Brain pericyte (primary cell): ENCODE measurements around the gene XXYLT1.
"Not testable (repeated sequence)": the region's sequence is repeated elsewhere in the genome, so short reads cannot be mapped to it uniquely, and the experiment has no call there.

Experiments used
- DNase-seq: peaks from one replicate; pipeline ENCODE4 v3.0.0-alpha.2; 2012; ENCODE audit warnings: low read depth, low spot score

XXYLT1 gene

DNA sequence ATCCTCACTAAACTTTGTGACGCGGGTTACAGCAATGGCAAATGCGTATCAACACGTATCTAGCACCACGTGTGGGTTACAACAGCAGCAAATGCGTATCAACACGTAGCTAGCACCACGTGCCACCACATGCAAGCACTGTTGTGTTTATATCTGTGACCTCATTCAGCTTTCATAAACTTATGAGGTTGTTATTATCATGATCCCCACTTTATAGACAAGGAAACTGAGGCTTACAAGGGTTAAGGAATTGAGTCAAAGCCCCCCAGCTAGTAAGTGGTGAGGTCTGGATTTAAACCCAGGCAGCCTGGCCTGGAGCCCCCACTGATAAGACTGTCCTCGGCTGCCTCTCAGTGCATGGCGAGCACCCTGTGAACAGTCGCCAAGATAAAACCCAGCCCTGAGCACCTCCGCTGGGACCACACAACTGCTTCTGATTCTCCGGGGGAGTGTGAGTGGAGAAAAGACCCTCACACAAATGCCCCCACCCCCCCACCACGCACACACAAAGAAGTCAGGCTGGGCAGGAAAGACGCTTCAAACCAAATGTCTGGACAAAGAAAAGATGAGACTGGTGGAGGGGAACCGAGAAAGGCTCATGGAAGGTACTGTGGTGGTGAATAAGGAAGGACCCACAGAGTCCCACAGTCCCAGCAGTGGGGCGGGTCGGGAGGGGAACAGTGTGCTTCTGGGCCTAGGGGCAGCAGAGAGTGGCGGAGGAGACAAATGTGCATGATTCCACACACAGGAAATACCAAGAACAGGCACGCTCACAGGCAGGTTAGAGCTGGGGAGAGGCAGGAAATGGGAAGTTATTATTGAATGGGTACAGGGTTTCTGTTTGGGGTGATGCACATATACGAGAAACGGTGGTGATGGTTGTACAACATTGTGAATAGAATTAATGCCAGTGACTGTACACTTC is 173.4 kb downstream of the XXYLT1 start:
- no peak for DNase-seq

DNA sequence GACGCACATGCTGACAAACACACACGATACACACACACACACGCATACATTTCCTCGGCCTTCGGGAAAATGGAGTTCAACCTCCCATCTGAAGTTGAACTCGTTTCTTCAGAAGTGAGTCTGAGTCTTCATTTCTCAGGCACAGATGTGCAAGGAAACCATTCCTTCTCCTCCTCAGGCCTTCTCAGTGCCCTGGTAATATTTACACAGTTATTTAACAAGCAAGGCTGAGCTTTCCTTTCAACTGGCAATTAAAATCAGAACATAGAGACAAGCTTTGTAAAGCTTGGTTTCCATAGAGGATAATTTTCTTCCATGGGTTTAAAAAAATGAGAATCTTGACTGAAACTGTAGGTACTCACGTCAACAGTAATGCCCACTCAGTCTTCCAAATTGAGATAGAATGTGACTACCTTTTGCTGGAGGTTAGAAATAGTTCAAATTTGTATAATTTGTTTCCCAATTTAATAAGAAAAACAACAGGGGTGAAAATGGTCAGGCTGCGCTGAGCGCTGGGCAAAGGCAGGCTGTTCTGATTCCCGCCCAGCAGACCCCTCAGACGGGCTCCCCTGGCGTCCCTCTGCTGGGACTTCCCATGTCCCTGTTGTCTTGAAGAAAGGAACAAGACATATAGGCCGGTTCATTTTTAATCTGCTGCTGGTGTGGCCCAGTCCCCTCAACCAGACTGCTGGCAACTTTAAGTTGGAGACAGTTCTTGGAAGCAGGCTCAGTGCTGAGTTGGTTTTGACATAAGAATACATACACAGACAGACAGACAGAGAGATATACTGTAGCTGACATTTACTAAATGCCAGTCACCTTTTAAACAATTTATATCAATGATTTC is 174.3 kb downstream of the XXYLT1 start:
- DNase-seq = no peak

DNA sequence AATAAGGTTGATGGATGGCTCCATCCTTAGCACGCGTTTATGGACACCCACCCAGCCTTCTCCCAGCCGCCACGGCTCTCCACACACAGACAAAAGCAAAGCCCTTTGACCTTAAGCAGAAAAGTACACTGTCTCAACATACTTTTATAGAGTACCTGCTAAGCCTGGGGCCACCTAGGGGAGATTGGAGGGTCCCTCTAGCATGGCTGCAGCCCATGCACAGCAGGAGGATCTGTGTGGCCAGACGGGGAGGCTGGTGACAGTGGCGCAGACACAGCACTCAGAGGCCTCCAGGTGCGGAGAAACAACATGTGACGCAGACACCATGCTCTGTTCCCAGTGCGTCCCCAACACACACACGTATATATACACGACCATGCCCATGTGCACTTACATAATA is 174.9 kb downstream of the XXYLT1 start:
- no peak for DNase-seq

DNA sequence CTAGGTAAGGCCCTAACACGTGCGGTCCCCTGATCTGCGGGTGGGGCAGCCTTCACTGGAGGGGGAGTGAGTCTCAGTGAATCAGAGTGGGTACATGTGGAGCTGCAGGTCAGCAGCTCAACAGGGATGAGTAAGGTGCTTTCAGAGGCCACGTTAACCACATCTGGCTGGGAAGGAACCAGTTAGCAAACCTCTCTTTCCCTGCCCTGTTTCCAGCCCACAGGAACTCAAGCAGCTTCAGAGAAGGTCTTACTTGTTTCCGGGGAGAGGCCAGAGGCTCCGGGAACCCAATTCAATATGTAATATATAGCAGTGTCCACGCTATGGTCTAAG is 175.3 kb downstream of the XXYLT1 start:
- no peak for DNase-seq

DNA sequence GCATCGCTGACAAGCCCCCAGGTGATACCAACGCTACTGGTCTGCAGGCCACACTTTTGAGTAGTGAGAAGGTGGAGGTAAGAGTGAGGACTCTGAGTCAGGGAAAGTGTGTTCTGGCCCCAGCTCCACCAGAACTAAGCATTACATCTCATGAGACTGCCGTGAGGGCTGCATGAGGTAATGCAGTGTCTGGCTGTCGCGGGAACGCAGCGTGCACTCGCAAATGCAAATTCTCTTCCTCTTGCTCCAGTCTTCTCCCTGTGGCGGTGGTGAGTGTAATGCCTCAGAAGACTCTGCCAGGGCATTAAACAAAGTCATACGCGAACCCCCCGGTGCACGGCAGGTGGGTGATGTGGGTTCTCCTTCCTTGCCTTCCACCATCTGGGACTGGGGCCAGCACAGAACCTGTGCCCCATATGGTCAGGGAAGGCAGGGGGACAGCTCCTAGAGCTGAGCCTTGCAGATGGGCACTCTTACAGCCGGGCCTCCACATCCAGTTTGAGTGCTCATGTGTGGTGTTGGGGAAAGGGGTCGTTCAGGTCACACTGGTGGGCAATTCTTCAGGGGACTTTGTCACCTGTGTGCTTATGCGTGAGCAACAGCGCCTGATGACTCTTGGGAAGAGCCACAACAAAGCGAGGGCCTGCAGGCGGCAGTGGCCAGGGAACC is 175.8 kb downstream of the XXYLT1 start:
- DNase-seq = no peak

DNA sequence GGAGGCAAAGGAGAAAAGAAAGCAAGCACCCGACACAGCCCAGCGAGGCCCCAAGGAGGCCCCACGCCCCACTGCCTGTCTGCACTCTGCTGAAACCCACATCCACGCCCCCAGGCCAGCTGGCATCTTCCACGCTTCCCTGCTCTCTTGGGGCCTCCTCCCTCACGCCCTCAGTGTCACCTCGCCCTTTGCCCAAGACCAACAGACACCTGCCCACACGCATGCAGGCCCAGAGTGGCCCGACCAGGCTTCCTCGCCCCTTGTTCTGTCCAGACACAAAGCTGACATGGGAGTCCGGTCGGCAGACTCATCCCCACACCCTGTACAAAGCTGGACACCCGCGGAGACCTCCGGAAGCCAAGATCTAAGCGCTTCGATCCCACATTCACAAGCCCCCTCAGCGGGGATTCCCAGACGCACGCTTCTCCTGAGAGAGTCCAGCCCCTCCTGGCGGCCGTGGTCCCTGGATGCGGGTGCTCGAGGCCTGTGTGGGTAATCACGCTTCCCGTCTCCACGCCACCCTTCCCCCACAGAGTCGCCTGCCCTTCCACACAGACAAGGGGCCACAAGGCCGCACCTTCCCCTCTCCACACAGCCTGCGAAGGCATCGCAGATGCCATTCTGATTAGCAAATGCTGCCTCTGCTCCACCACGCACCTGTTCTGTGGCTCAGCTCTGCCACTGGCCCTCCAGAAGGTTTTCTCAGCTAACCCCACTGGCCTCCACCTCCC is 176.6 kb downstream of the XXYLT1 start:
- no peak for DNase-seq

DNA sequence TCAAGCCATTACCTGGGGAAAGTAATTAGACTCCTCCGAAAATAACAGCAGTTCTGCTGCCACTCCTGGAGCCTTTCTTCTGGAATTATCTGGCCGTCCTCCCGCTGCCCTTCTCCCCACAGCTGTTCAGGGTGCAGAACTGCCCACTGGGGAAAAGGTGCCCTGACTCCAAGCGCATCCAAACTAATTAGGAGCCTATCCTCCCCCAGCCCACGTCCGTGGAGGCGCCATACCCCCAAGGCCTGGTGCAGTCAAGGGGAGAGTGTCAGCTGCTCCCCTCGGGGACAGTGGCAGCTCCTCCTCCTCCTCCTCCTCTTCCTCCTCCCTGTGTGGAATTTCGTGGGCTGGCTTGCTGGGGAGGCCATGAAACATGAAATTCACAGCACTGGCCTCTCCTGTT is 177.2 kb downstream of the XXYLT1 start:
- DNase-seq = no peak

DNA sequence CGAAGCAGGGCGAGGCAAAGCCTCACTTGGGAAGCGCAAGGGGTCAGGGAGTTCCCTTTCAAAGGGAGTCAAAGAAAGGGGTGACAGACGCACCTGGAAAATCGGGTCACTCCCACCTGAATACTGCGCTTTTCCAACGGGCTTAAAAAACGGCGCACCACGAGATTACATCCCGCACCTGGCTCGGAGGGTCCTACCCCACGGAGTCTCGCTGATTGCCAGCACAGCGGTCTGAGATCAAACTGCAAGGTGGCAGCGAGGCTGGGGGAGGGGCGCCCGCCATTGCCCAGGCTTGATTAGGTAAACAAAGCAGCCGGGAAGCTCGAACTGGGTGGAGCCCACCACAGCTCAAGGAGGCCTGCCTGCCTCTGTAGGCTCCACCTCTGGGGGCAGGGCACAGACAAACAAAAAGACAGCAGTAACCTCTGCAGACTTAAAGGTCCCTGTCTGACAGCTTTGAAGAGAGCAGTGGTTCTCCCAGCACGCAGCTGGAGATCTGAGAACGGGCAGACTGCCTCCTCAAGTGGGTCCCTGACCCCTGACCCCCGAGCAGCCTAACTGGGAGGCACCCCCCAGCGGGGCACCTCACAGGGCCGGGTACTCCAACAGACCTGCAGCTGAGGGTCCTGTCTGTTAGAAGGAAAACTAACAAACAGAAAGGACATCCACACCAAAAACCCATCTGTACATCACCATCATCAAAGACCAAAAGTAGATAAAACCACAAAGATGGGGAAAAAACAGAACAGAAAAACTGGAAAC is 182.9 kb downstream of the XXYLT1 start:
- not testable (repeated sequence) for DNase-seq

DNA sequence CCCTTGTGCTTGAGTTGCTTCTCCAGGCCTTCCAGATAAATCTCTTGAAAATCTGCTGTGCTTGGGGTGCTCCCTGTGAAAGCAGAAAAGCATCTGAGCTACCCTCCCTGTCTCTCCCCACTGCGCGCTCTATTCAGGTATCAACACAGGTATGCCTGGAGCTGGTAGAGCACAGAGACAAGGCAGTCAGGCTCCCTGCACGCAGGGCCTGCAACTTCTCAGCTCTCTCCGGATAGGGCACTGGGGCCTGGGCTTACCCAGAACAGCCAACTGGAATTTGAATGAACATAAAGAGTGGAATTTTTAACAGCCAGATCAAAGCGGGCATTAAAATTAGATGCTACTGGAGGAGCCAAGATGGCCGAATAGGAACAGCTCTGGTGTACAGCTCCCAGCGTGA is 183.6 kb downstream of the XXYLT1 start:
- DNase-seq = no peak

DNA sequence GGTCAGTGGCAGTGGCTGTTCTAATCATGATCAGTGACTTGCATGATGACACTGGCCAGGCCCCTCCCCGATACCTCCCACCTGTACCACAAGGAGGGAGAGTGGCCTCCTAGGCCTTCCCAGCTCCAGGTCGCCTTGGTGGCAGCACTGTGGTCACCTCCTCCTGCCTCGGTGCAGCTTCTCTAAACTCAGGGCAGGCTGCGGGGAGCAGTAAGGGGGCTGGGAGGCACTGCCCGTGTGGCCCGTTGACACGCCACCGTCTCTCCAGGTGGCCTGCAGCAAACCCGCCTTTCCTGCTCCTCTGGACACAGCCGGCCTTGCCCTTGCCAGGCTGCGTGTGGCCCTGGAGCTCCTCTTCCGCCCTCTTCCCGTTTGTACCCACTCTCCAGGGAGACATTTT is 184.1 kb downstream of the XXYLT1 start:
- DNase-seq = no peak

DNA sequence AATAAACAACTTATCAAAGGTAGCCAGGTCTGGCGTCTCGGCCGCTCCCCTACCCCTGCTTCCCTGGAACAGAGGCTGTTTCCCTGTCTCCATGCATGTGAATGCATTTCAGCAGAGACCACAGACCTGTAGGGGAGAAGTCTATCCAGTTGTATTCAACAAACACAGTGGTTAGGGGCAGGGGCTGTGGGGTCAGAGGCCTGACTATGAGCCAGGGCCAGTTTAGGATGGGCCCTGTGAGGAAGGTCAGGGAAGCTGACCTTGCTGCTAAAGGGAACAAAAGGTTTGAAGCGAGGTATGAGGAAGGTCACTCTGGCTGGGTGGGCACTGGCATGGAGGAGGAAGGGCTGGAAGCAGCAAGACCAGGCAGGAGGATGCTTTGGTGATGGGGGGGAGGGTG is 184.6 kb downstream of the XXYLT1 start:
- no peak for DNase-seq

DNA sequence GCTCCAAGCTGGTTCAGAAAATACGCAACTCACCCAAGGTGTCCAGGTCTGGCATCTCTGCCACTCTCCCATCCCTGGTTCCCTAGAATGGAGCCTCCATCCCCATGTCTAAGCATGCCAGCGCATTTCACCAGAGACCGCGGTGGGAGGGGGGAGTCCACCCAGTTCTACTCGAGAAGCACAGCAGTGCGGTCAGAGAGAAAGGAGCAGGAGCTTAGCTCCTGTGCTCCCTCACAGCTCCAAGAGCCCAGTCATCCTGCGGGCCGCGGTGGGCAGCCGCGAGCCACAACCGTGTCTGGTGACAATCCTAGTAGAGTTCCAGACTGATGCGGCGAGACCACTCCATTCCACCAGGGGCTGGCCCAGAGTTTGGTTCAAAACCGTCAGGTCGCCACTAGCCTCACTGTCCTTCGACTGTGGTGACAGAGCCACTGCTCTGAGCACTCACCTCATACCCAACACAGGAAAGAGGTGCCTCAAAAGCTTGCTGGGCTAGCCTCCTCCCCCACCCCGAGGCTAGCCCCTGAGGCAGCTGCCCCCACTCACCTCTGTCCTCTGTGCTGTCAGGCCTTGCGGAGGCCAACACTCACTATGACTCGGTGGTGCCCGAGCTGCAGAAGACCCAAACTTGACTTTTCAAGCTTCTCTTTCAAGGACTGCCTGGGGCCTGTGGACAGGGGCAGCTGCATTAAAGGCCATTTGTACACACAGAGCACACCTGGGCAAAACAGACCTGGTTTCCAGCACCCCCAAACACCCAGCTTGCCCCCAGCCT is 185.4 kb downstream of the XXYLT1 start:
- no peak for DNase-seq

DNA sequence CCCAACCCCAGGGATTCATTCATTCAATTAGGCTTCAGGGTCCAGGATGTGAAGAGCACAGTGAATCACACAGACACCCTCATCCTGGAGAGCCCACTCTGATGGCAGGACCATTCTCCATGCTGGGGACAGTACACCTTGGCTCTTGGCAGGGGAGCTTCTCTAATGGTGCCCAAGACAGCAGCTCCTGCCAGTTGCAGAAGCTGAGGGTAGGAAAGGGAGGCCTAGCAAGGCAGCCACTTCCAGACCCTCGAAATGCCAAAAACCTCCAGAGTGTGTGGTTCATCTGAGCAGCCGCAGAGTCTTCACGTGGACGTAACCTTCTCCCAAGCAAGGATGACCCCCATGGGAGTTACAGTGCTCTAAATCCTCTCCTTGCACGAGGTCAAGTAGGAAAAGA is 186.2 kb downstream of the XXYLT1 start:
- no peak for DNase-seq

DNA sequence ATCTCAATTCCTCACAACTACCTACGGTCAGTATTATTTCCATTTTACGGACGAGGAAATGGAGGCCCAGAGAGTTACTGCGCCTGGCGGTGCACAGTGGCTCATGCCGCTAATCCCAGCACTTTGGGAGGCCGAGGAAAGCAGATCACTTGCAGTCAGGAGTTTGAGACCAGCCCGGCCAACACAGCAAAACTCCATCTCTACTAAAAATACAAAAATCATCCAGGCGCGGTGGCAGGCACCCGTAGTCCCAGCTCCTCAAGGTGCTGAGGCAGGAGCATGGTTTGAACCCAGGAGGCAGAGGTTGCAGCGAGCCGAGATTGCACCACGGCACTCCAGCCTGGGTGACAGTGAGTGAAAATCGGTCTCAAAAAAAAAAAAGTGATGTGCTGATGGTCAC is 187.3 kb downstream of the XXYLT1 start:
- DNase-seq = no peak

DNA sequence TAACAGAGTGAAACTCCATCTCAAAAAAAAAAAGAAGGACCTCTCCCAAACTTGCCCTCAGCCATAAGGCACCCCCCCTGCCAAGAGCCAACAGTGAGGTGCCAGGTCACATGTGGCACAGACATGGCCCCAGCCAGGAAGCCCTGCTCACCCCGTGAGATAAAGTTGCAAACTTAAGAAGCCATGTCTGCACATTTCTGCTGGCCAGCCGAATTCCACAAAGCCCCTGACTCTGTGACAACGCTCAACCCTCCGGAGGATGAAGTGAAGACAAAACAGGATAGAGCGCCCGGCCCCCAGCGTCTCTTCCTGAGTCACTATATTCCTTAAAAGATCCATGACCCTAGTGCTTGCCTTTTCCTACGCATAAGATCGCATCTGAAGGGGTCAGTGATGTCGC is 188.1 kb downstream of the XXYLT1 start:
- no peak for DNase-seq

DNA sequence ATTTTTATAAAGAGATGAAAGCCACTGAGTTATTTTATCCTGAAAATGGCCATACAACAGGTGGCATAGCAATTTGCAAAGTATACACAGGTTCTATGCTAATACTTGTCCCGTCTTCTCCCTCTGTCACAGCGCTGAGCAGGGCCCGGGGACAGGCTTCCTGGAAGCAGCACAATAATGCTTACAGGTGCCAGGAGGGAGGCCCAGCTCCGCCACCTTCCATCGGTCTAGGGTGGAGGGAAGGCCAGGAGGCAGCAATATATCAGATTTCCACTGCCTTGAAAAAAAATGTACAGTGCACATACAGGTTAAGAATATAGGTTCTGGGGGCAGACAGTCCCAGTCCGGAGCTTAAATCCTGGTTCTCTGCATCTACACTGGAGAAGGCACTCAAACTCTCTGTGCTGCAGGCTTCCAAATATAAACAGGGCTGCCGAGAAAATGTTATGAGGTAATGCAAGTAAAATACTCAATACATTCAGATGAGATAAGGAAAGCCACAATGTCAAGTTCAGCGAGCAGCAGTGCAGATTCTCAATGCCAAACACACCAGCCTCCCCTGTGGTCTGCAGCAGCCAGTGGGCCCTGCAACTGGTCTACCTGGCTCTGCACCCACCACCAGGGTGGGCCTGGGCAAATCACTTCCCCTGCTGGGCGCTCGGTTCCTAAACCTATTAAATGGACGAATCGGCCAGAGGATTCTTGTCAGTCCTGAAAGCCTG is 189.6 kb downstream of the XXYLT1 start:
- DNase-seq = no peak

DNA sequence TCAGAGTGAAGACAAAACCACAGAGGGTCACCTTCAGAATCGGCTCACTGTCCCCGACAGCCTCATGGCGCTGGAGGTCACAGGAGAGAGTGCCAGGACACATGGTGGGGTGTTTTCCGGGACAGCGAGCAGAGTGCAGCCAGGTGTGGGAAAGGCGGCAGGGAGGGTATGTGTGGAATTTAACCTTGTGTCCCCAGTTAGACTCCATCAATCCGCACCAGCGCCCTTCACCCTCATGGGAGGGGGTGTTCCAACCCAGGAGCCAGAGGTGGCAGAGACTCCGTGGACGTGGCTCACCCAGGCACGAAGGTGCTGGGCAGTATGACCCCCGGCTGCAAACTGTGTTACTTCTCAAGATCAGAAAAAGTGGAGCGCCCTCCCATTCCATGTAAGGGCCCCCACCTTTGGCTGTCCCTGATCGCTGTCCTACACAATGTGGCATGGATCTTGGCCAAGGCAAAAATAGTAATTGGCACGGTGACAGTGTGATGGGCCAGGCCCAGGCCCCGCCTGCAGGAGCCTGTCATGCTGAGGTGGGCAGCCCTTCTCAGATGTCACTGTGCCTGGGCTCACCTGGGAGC is 190.3 kb downstream of the XXYLT1 start:
- no peak for DNase-seq

DNA sequence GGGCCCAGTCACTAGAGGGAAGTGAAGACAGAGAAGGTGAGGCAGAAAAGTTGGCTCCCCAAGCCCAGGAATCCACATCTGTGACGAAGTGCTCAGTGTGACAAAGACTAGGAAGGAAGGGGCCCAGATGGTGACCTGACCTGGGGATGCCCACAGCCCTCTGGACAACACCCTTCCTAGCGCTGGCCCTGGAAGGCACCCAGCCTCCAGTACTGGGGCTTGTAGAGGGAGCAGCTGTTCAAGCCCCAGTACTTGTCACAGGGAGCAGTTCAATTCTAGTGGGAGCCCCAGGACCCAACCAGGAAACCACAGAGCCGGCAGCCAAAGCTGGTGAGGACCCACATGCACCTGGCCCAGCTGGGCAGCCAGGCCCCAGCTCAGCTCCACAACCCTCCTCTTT is 190.8 kb downstream of the XXYLT1 start:
- no peak for DNase-seq

DNA sequence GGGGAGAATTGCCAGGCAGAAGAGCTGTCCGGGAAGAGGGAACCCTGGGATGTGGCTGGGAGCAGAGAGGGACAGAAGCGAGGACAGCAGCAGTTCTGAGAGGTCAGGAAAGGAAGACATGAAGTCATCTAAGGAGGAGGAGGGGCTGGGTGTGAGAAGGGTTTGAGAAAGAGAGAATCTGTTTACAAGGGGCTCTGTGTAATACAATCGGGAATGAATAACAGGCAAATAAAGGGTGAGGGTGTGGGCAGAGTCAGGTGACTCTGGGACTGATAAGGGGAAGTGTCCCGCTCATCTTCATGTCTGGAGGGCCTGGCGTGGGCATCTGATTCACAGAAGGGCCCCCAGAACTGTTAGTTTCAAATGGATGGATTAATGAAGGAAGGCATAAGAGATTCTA is 191.3 kb downstream of the XXYLT1 start:
- DNase-seq = no peak
